IPS DF 19.7 (cell line): ENCODE measurements around the gene DCLRE1C.
"Not testable (repeated sequence)": the region's sequence is repeated elsewhere in the genome, so short reads cannot be mapped to it uniquely, and the experiment has no call there.

Experiments used
- DNase-seq: peaks from one replicate; pipeline ENCODE4 v3.0.0-alpha.2; 2013; ENCODE audit warnings: low read depth, low spot score

Gene DCLRE1C

DNA sequence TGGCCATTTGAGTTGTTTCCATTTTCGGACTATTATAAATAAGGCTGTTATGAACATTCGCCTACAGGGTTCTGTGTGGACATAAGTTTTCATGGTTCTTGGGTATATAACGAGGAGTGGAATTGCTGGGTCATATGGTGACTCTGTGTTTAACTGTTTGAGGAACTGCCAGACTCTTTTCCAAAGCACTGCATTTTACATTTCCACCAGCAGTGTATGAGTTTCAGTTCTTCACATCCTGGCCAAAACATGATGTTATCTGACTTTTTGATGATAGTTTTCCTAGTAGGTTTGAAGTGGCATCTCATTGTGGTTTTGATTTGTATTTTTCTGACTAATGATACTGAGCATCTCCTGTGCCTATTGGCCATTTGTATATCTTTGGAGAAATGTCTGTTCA is 69.8 kb downstream of the DCLRE1C start:
- DNase-seq, result no peak

DNA sequence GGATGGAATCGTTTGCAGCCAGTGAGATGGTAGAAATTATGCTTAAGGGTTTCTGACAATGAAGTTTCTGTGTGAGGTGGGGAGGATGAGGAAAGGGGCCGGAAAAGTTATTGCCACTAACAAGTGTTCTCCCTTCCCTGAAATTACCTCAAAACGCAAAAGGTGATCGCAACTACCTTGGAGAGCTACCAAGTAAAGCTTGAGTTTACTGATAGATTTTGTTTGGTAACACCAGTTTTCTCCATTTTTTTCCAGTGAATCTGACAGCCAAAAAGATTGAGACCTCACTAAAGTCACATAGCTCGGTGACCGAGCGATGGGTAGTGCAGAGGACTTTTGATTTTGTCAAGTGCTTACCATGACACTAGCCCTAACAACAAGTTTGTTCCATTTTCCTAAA is 73.7 kb downstream of the DCLRE1C start:
- DNase-seq, result no peak

DNA sequence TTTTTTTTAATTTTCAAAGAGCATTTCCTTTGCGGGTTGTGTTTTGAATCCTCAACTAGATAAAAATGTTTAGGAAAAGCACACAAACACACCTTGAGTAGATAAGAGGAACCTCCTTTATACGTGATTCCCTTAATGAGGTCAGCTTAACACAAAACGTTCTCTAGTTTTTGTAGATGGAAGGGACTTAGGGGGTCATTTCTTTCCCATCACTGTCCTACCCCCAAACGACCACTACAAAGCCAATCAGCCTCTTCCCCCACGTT is 74.0 kb downstream of the DCLRE1C start:
- DNase-seq, result no peak

DNA sequence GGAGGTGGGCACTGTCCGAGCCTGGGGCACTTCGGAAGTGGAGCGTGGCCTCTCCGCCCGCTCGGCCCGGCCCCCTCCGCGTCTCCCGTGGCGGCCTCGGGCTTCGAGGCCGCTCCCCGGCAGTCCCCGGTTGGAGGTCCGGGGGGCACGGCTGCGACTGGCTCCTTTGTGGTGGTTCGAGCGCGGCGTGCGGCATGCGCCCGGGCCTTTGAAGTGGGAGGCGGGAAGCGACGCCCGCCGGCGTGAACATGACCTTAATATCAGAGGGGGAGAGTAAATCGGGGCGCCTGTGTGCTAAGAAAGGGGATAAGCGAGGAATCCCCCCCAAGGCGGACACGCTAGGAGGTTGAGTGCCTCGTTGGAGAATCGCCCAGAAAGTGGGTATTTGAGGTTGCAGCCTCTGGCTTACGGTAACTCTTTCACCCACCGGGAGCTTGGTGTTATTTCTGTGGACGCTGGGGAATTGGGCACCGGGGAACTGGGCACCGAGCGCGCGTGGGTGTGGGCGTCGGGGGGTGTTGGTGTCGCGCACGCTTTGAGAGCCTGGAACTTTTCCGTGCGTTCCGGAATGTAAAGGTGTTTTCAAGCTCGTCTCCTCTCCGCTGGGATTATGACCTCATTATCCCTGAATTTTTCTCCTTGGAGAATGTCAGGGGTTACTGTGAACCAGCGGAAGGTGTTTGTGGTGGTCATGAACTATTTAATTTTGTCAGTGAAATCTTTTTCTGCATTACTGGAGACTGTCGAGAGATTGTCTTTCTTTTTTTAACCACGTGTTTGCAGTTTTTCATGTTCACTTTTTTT is 74.6 kb downstream of the DCLRE1C start:
- DNase-seq, result no peak

DNA sequence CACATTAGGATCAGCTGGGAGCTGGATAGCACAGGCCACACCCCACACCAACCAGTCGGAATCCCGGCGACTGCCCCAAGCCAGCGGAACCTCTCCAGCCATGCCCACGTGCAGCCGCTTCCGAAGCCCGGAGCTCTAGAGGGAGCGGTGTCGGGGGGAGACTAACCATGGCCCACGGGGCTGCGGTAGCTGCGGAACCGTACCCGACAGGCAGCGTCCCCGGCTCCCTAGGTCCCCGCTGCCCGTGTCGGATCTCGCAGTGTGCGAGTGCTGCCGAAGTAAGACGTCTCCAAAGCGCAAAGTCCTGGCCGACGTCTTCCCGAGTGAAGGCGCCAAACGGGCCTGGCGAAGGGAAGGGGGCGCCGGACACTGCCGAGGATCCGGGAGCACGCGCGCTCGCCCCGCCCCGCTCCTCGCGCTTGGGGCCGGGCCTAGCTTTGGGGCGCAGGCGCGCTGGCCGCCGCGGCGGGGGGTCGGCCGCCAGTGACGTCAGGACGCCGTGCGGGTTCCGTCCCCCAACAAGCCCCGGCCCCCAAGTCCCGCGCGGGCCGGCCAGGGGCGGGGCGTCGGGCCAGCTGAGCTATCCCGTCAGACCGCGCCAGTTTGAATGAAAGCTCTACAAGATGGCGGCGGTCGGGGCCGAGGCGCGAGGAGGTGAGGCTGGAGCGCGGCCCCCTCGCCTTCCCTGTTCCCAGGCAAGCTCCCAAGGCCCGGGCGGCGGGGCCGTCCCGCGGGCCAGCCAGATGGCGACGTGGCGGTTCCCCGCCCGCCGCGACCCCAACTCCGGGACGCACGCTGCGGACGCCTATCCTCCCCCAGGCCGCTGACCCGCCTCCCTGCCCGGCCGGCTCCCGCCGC is 75.4 kb downstream of the DCLRE1C start, which contains the start of gene SUV39H2:
Gene SUV39H2, plus strand, starts transcription at position 601 of the 858 bp plus-strand sequence. Its CDS starts 23 bp downstream, at position 624.
- peak; percentile 40 for DNase-seq

DNA sequence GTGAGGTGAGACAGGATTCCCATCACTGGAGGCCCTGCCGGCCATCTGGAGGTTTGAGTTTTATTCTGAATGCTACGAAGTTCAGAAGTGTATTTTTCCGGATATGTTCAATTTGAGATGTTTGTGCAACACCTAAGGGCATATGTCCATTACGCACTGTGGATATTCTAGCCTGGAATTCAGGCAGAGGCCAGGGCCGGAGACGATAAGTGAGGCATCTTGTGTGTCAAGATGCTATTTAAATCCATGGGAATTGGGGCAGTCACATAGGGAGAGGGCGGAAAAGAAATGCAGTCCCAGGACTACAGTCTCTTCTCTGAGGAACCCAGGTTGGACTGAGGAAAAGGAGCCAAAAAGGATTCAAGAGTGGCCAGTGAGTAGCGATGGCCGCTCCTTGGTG is 77.1 kb downstream of the DCLRE1C start:
- DNase-seq, result no peak

DNA sequence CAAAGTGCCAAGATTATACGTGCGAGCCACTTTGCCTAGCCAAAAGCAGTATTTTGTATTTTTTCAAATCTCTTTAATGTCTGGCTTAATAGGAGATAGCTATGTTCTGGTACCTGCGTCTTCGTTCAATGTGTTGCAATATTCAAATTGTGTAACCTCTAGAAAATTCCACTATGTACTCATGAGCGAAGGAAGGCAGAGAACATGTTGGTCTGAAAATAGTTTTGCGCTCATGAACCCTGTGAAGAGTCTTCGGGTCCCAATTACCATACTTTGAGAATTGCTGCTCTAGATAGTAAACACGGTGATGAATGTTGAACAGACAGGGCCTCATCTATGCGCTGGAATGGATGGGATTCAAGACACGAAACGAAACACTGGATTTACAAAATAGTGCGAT is 78.0 kb downstream of the DCLRE1C start:
- no peak for DNase-seq

DNA sequence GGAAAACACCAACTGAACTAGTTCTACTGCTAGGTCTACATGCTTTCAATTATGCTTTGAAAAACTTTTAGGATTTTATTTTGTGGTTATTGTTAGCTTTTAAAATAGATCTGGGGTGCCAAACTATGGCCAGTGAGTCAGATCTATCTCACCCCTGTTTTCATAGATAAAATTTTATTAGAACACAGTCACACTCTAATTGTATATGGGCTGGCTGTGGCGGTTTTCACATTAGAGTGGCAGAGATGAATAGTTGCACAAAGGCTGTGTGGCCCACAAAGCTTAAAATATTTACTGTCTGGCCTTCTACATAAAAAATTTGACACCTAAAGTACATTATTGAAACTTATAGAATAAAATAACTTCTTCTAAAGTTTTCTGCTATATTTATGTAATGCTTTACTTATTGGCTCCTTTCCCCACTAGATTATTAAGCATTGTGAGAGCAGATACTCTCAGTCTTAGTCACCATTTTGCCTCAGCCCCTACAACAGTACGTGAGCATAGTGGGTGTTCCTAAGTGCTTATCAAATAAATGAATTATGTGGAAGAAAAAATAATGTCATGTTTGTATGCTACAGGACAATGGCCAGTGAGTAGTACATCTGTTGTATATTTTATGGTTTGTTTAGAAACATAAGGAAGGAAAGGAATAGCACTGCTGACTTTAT is 80.7 kb downstream of the DCLRE1C start:
- DNase-seq, result no peak

DNA sequence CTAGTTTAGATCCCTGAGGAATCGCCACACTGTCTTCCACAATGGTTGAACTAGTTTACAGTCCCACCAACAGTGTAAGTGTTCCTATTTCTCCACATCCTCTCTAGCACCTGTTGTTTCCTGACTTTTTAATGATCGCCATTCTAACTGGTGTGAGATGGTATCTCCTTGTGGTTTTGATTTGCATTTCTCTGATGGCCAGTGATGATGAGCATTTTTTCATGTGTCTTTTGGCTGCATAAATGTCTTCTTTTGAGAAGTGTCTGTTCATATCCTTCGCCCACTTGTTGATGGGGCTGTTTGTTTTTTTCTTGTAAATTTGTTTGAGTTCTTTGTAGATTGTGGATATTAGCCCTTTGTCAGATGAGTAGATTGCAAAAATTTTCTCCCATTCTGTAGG is 89.0 kb downstream of the DCLRE1C start:
- not testable (repeated sequence) for DNase-seq

DNA sequence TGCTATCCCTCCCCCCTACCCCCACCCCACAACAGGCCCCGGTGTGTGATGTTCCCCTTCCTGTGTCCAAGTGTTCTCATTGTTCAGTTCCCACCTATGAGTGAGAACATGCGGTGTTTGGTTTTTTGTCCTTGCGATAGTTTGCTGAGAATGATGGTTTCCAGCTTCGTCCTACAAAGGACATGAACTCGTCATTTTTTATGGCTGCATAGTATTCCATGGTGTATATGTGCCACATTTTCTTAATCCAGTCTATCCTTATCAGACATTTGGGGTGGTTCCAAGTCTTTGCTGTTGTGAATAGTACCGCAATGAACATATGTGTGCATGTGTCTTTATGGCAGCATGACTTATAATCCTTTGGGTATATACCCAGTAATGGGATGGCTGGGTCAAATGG is 89.4 kb downstream of the DCLRE1C start:
- DNase-seq, result not testable (repeated sequence)

DNA sequence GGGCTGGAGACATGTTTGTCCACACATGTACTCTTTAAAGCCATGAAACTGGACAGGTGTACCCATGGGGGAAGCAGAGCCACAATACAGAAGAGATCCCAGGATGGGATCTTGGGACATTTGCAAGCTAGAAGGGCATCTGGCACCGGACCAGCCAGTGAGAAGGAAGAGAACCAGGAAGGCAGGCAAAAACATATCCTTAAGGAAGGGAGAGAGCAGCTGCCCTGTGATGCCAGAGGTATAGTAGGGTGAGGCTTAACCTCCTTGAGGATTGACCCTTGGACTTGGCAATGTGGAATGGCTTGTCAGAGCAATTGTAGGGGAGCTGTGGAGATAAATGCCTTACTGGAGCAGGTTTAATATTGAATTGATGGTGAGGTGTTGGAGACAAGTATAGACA is 93.1 kb downstream of the DCLRE1C start:
- no peak for DNase-seq

DNA sequence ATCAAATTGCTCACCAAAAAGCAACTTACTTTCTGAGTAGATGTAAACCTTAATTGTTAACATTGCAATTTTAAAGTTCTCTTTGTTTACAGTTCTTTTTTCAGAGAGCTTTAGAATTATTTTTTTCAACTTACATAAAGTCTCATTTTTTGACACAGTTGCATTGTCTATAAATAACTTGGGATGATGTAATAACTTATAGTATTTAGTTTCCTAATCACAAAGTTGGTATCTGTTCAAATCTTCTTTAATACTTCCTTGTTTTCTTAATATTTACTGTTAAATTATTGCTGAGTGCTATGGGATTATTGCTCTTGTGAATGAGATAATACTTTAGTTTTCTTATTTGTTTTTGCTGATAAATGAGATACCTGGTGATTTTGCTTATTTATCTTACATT is 94.1 kb downstream of the DCLRE1C start:
- DNase-seq, result no peak

DNA sequence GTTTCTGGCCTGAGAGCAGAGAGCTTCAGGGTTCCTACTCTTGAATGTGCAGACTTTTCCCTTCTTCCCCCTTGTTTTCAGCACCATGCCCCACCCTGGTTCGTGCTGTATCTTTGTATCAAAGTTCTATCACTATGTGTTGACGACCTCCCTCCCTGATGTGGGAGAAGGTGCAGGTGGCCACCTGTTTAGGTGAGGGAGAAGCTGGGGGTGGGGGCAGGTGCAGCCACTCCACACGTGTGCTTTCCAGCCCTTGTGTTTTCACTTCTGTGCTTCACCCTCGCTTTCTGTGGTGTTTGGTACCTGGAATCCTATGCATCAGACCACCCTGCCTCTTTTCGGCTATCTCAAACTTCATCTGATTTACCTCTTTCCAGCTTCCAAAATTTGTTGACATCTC is 94.9 kb downstream of the DCLRE1C start:
- no peak for DNase-seq

DNA sequence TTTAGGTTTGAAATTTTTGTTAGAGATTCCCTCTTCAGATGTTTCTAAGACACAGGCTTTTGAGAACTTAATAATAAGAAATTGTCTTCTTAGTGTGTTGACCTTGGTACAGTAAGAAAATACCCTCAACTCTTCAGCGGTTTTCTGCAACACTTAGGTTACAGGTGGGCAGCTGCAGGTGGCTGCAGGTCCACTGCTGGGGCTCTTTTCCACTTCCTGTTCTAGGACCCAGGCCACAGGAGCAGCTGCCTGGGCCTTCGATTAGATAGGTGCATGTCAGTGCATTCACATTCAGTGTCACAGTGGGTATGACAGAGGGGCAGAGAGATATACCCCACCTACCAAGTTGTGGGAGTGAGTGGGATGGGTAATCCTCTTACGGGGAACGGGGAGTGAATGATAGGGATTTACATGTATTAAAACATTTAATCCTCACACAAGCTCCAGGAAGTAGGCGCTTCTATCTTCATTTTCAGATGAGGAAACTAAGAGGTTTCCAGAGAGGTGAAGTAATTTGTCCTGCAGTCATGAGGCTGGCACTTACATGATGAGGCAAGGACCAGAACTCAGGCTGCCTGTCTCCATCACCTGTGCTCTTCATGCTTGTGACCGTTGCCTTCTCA is 95.4 kb downstream of the DCLRE1C start:
- DNase-seq, result no peak

DNA sequence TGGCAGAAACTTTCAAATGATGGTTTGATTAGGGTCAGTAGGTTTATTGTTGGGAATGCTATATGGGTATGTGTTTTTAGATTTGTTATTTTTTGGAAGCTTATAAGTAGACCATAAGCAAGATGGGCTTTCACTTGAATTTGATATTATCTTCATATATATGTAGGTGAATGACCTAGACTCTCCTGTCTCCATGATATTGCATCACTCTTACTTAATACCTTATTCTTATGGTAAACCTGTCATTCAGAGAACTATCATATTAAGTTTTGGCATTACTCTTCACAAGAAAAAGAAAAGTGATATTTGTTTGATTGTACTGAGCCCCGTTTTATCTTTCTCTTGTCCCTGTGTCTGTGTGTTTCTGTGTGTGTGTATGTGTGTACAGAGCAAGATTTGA is 98.4 kb downstream of the DCLRE1C start:
- DNase-seq, result no peak

DNA sequence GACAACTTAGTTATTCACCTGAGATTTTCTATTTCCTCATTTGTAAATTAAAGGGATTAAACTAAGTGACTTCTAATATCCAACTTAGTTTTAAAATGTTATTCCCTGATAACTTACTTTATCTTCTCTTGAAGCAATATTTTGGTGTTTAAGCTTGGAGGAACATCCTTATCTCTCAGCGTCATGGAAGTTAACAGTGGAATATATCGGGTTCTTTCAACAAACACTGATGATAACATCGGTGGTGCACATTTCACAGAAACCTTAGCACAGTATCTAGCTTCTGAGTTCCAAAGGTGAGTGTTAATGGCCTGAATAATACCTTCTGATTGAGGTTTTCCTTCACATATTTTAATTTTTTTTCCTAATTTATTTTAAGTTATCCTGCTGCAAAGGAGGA is 101.7 kb downstream of the DCLRE1C start:
- DNase-seq, result no peak
